Esophagus squamous epithelium (tissue), 4 donors: ENCODE data around the gene EIF3B.

Source experiments
- POLR2A ChIP-seq, 4 donors: fragments of 450-650 bp; IDR thresholded peaks; one replicate each; pipeline ENCODE4 v1.6.1; 2017; ENCODE audit warnings: antibody characterized with exemption in 4 of 4, mild to moderate bottlenecking in 4 of 4, moderate library complexity in 3 of 4
- TF ChIP-seq, protein P1 (sequence below), 6 experiments: fragments of 450-650 bp in 4 of 6; fragments of 200-600 bp in 2 of 6; sonication (generic) in 2 of 6; IDR thresholded peaks; one replicate each; pipeline ENCODE4 v1.5.1; 2016 to 2019; ENCODE audit warnings: antibody characterized with exemption in 6 of 6, mild to moderate bottlenecking in 4 of 6, moderate library complexity in 4 of 6

GRCh38 chr7:2315787-2316186 is 38.8 kb upstream of the EIF3B start:
- TF ChIP-seq POLR2A (IDR thresholded peaks at IDR 0.05): no peak
- TF ChIP-seq, protein P1, sequence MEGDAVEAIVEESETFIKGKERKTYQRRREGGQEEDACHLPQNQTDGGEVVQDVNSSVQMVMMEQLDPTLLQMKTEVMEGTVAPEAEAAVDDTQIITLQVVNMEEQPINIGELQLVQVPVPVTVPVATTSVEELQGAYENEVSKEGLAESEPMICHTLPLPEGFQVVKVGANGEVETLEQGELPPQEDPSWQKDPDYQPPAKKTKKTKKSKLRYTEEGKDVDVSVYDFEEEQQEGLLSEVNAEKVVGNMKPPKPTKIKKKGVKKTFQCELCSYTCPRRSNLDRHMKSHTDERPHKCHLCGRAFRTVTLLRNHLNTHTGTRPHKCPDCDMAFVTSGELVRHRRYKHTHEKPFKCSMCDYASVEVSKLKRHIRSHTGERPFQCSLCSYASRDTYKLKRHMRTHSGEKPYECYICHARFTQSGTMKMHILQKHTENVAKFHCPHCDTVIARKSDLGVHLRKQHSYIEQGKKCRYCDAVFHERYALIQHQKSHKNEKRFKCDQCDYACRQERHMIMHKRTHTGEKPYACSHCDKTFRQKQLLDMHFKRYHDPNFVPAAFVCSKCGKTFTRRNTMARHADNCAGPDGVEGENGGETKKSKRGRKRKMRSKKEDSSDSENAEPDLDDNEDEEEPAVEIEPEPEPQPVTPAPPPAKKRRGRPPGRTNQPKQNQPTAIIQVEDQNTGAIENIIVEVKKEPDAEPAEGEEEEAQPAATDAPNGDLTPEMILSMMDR (IDR thresholded peaks at IDR 0.05): no peak
